ENCODE results near the gene PLEKHA1.

The PLEKHA1 gene

GRCh38 chr10:122458693-122459092, 84.2 kb downstream of the PLEKHA1 start:
- in situ Hi-C loops (cut with MboI; ENCODE audit: low sequenced_read_pairs): no loop called here

- in situ Hi-C loops (cut with MboI; ENCODE audit: low sequenced_read_pairs): no loop called here
These were observed 85.2 kb downstream of the PLEKHA1 start for GRCh38 chr10:122459561-122460273.

GRCh38 chr10:122460891-122461293, 86.4 kb downstream of the PLEKHA1 start:
- in situ Hi-C loops (cut with MboI; ENCODE audit: low sequenced_read_pairs): no loop called here

- in situ Hi-C loops (cut with MboI; ENCODE audit: low sequenced_read_pairs): no loop called here
These were observed 86.8 kb downstream of the PLEKHA1 start, which contains the start of gene HTRA1 for GRCh38 chr10:122461367-122461728. Gene HTRA1, plus strand, starts transcription at chr10:122461553. Its CDS starts 100 bp downstream, at chr10:122461653.

- in situ Hi-C loops (cut with MboI; ENCODE audit: low sequenced_read_pairs): no loop called here
These were observed 87.4 kb downstream of the PLEKHA1 start for GRCh38 chr10:122461729-122462532.

- in situ Hi-C loops (cut with MboI; ENCODE audit: low sequenced_read_pairs): no loop called here
These were observed 88.3 kb downstream of the PLEKHA1 start for GRCh38 chr10:122462533-122463465.

- in situ Hi-C loops (cut with MboI; ENCODE audit: low sequenced_read_pairs): no loop called here
These were observed 89.2 kb downstream of the PLEKHA1 start for GRCh38 chr10:122463466-122464249.

- in situ Hi-C loops (cut with MboI; ENCODE audit: low sequenced_read_pairs): no loop called here
These were observed 89.7 kb downstream of the PLEKHA1 start for GRCh38 chr10:122464250-122464510.

- in situ Hi-C loops (cut with MboI; ENCODE audit: low sequenced_read_pairs): no loop called here
These were observed 90.1 kb downstream of the PLEKHA1 start for GRCh38 chr10:122464586-122464985.

- in situ Hi-C loops (cut with MboI; ENCODE audit: low sequenced_read_pairs): no loop called here
These were observed 91.0 kb downstream of the PLEKHA1 start for GRCh38 chr10:122465401-122466040.

- in situ Hi-C loops (cut with MboI; ENCODE audit: low sequenced_read_pairs): no loop called here
These were observed 92.5 kb downstream of the PLEKHA1 start for GRCh38 chr10:122466951-122467381.

- in situ Hi-C loops (cut with MboI; ENCODE audit: low sequenced_read_pairs): no loop called here
These were observed 93.2 kb downstream of the PLEKHA1 start for GRCh38 chr10:122467701-122468100.

GRCh38 chr10:122468307-122468925, 93.9 kb downstream of the PLEKHA1 start:
- in situ Hi-C loops (cut with MboI; ENCODE audit: low sequenced_read_pairs): no loop called here

- in situ Hi-C loops (cut with MboI; ENCODE audit: low sequenced_read_pairs): no loop called here
These were observed 94.6 kb downstream of the PLEKHA1 start for GRCh38 chr10:122468926-122469781.

GRCh38 chr10:122469848-122470247, 95.3 kb downstream of the PLEKHA1 start:
- in situ Hi-C loops (cut with MboI; ENCODE audit: low sequenced_read_pairs): no loop called here

- in situ Hi-C loops (cut with MboI; ENCODE audit: low sequenced_read_pairs): no loop called here
These were observed 97.1 kb downstream of the PLEKHA1 start for GRCh38 chr10:122471531-122472177.

GRCh38 chr10:122473116-122473515, 98.6 kb downstream of the PLEKHA1 start:
- in situ Hi-C loops (cut with MboI; ENCODE audit: low sequenced_read_pairs): no loop called here

- in situ Hi-C loops (cut with MboI; ENCODE audit: low sequenced_read_pairs): no loop called here
These were observed 99.8 kb downstream of the PLEKHA1 start for GRCh38 chr10:122474131-122474818.

All from HL-60/S4 (cell line).